PC-3 (cell line): Measurements from ENCODE around the gene RAP1GAP. TPM values are rescaled to one million over a fixed set of nuclear protein-coding genes. Genes with fewer than 3 reads are reported as not detected.

Source experiments
- ATAC-seq: fragments of 200-7000 bp; cut with Tn5 transposase; 2 replicates; pipeline ENCODE4 v1.9.1; 2020; ENCODE audit warnings: mild to moderate bottlenecking, moderate library complexity
- BruUV-seq: library from RNA; stranded (reverse); fragments of 400-500 nt; replicated peaks from 2 replicates; lab custom pipeline; 2021; lab: Mats Ljungman, UMichigan
- CTCF ChIA-PET: fragments of 300-600 bp; sonication (Branson Sonifier 250); formaldehyde crosslinking; loops from one replicate; lab custom pipeline; 2022; ENCODE audit warnings: antibody characterized with exemption; lab: Charles Lee
- POLR2A ChIA-PET: fragments of 300-600 bp; sonication (Branson Sonifier 250); formaldehyde crosslinking; loops from one replicate; lab custom pipeline; 2022; ENCODE audit warnings: antibody characterized with exemption; ENCODE audit not compliant: unreplicated experiment; lab: Charles Lee
- DNase-seq: peaks from one replicate; pipeline ENCODE4 v3.0.0-alpha.2; 2015
- H2AFZ ChIP-seq: fragments of 300-600 bp; sonication (generic); 2 replicates; pipeline ENCODE4 v1.6.0; 2016; ENCODE audit warnings: antibody characterized with exemption, low read length
- H3F3A ChIP-seq: fragments of 300-600 bp; sonication (generic); one replicate; pipeline ENCODE4 v1.6.0; 2017; ENCODE audit warnings: antibody characterized with exemption, low read length, control low read depth, mild to moderate bottlenecking; ENCODE audit not compliant: unreplicated experiment
- H3K27ac ChIP-seq: fragments of 300-600 bp; sonication (generic); 2 replicates; pipeline ENCODE4 v1.5.1; 2016; ENCODE audit warnings: mild to moderate bottlenecking, low read length
- H3K27me3 ChIP-seq: fragments of 300-600 bp; sonication (generic); 2 replicates; pipeline ENCODE4 v1.6.1; 2016; ENCODE audit warnings: low read length, mixed read lengths
- H3K36me3 ChIP-seq: fragments of 300-600 bp; sonication (generic); 2 replicates; pipeline ENCODE4 v1.6.1; 2016; ENCODE audit warnings: low read depth, mixed run types, low read length, mixed read lengths
- H3K4me1 ChIP-seq: fragments of 300-600 bp; sonication (generic); 2 replicates; pipeline ENCODE4 v1.5.1; 2016; ENCODE audit warnings: low read length; ENCODE audit not compliant: insufficient read depth
- H3K4me2 ChIP-seq: fragments of 300-600 bp; sonication (generic); 2 replicates; pipeline ENCODE4 v1.6.0; 2016; ENCODE audit warnings: low read length
- H3K4me3 ChIP-seq: fragments of 300-600 bp; sonication (generic); 2 replicates; pipeline ENCODE4 v1.5.1; 2016; ENCODE audit warnings: mild to moderate bottlenecking, low read length, mixed read lengths
- H3K79me2 ChIP-seq: fragments of 300-600 bp; sonication (generic); 2 replicates; pipeline ENCODE4 v1.6.1; 2017; ENCODE audit warnings: low read length, mixed read lengths
- H3K9ac ChIP-seq: fragments of 300-600 bp; sonication (generic); 2 replicates; pipeline ENCODE4 v1.6.0; 2016; ENCODE audit warnings: mild to moderate bottlenecking, low read length
- H3K9me2 ChIP-seq: fragments of 300-600 bp; sonication (generic); replicated peaks from 2 replicates; pipeline ENCODE4 v1.6.1; 2016; ENCODE audit warnings: mixed run types, low read length, mixed read lengths
- H3K9me3 ChIP-seq: fragments of 300-600 bp; sonication (generic); 2 replicates; pipeline ENCODE4 v1.6.1; 2016; ENCODE audit warnings: low read length, mixed read lengths
- H4K20me1 ChIP-seq: fragments of 300-600 bp; sonication (generic); 2 replicates; pipeline ENCODE4 v1.6.1; 2016; ENCODE audit warnings: low read length, mixed read lengths
- EZH2 ChIP-seq: fragments of 300-600 bp; sonication (generic); IDR thresholded peaks from one replicate; pipeline ENCODE4 v1.6.1; 2017; ENCODE audit warnings: antibody characterized with exemption, mild to moderate bottlenecking, low read length; ENCODE audit not compliant: unreplicated experiment
- EZH2phosphoT487 ChIP-seq: fragments of 300-600 bp; sonication (generic); IDR thresholded peaks from 2 replicates; pipeline ENCODE4 v1.6.1; 2018; ENCODE audit warnings: mild to moderate bottlenecking, antibody characterized with exemption, low read length, borderline replicate concordance
- intact Hi-C: fragments of 100-400 bp; cut with micrococcal nuclease; formaldehyde crosslinking; loops from 2 replicates; pipeline ENCODE4 v1.9.0; 2023
- total RNA-seq: library from RNA; depleted of rRNA; stranded (reverse); fragments of >200 nt; gene quantifications from 2 replicates; pipeline ENCODE4 v1.2.3, GENCODE V29; 2014
- TF ChIP-seq, protein P1 (sequence below): fragments of 300-600 bp; sonication (generic); conservative IDR thresholded peaks from 2 replicates; pipeline ENCODE4 v1.5.1; 2017; ENCODE audit warnings: antibody characterized with exemption, low read depth, mild to moderate bottlenecking, low read length

Gene RAP1GAP
- total RNA-seq, 1 experiment from 2014 or later, result 12.1 TPM

GRCh38 chr1:21653744-21654100, 15.4 kb downstream of the RAP1GAP start:
- DNase-seq (no peak), ATAC-seq (no peak)
- POLR2A ChIA-PET, result interaction anchor here (0.6 kb wide), 1 partner anchor 157 kb away, joined by 4 read pairs; no protein-coding TSS in a partner anchor

GRCh38 chr1:21652937-21653743, 16.0 kb downstream of the RAP1GAP start:
- ATAC-seq (0 out of 2 replicates have a peak, but pooled peaks have one; percentile 20), DNase-seq (no peak)
- no peak overlapping the region for H3K27ac ChIP-seq
- TF ChIP-seq EZH2phosphoT487, result no peak
- no peak for TF ChIP-seq EZH2
- TF ChIP-seq, protein P1, sequence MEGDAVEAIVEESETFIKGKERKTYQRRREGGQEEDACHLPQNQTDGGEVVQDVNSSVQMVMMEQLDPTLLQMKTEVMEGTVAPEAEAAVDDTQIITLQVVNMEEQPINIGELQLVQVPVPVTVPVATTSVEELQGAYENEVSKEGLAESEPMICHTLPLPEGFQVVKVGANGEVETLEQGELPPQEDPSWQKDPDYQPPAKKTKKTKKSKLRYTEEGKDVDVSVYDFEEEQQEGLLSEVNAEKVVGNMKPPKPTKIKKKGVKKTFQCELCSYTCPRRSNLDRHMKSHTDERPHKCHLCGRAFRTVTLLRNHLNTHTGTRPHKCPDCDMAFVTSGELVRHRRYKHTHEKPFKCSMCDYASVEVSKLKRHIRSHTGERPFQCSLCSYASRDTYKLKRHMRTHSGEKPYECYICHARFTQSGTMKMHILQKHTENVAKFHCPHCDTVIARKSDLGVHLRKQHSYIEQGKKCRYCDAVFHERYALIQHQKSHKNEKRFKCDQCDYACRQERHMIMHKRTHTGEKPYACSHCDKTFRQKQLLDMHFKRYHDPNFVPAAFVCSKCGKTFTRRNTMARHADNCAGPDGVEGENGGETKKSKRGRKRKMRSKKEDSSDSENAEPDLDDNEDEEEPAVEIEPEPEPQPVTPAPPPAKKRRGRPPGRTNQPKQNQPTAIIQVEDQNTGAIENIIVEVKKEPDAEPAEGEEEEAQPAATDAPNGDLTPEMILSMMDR, result no peak
- H2AFZ ChIP-seq, result no peak overlapping the region
- no peaks in the 10 kb centered on the region for H3K79me2 ChIP-seq
- H3K4me2 ChIP-seq, result no peak overlapping the region
- POLR2A ChIA-PET, result interaction anchor here (0.6 kb wide), 1 partner anchor 157 kb away, joined by 4 read pairs; no protein-coding TSS in a partner anchor
- H3K9ac ChIP-seq, result no peak overlapping the region
- no peaks in the 10 kb centered on the region for H3K36me3 ChIP-seq
- no peaks in the 10 kb centered on the region for H3F3A ChIP-seq
- no TSS peak for BruUV-seq
- H3K9me2 ChIP-seq, result no peaks in the 10 kb centered on the region
- no peaks in the 10 kb centered on the region for H4K20me1 ChIP-seq
- CTCF ChIA-PET, result interaction anchor here (0.6 kb wide), 1 partner anchor 62 kb away, joined by 9 read pairs; no protein-coding TSS in a partner anchor
- H3K4me3 ChIP-seq, result no peak overlapping the region
- intact Hi-C loops, result loop anchor here (10.0 kb wide), 1 partner anchor 58 kb away; no protein-coding TSS in a partner anchor
- no peaks in the 10 kb centered on the region for H3K9me3 ChIP-seq
- H3K4me1 ChIP-seq, result peaks cover 6% of the 10 kb centered on the region
- no peaks in the 10 kb centered on the region for H3K27me3 ChIP-seq

More at GRCh38 chr1:21653744-21654100, 15.4 kb downstream of the RAP1GAP start:
- Histone ChIP-seq H3K36me3 (no peaks in the 10 kb centered on the region), H4K20me1 (no peaks in the 10 kb centered on the region), H3K27me3 (no peaks in the 10 kb centered on the region), H3K9me3 (no peaks in the 10 kb centered on the region), H3F3A (no peaks in the 10 kb centered on the region), H3K4me3 (no peak overlapping the region), H3K4me1 (peaks cover 6% of the 10 kb centered on the region), H3K9ac (no peak overlapping the region), H3K4me2 (no peak overlapping the region), H3K27ac (no peak overlapping the region), H3K79me2 (no peaks in the 10 kb centered on the region), H2AFZ (no peak overlapping the region), H3K9me2 (no peaks in the 10 kb centered on the region)
- no TSS peak for BruUV-seq
- TF ChIP-seq, protein P1, result no peak
- TF ChIP-seq EZH2phosphoT487 (no peak), EZH2 (no peak)
- intact Hi-C loops, result loop anchor here (10.0 kb wide), 1 partner anchor 59 kb away; no protein-coding TSS in a partner anchor
- CTCF ChIA-PET, result interaction anchor here (0.6 kb wide), 1 partner anchor 63 kb away, joined by 9 read pairs; no protein-coding TSS in a partner anchor
